ENCODE results near the gene CORO2A.

CORO2A gene

DNA sequence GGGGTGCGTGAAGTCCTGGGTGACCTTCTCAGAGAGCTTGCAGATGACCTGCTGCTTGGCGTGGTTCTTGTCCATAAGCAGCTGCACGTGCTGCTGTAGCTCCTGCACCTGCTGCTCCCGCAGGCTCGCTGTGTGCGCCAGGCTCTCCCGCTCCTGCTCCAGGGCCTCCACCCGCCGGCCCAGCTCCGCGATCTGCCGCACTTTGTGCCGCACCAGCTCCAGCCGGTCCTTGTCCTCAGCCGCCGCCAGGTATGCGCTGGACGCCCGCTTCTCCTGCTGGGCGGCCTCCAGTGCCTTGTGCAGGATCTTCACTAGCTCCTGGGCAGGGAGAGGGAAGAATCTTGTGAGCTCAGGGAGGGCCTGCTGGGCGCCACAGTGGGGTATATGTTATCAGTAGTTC, 28.5 kb upstream of the CORO2A start:
- in situ Hi-C loops (cut with HindIII; ENCODE audit: low sequenced_read_pairs): no loop called here

DNA sequence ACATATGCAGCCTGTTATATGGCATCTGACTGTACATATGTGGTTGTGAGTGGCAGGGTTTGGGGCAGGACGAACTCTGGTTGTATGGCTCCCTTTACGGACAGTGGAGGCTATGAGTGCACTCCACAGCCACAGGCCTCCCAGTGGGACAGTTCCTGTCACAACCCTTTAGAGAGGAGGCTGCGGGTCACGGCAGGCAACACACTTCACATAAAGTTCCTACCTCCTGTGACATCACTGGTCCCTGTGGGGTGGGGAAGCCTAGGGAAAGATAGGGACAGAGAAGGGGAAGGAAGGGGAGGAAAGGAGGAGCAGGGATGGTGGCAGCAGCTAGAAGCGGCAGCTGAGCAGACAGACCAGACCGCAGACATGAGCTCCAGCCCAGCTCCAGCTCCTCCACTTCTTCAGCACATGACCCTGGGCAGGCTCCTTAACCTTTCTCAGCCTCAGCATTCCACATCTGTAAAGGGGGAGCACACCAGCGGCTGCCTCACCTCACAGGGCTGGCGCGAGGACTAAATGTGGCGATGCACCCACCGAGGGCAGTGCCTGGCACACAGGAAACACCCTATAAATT, 27.4 kb upstream of the CORO2A start:
- in situ Hi-C loops (cut with HindIII; ENCODE audit: low sequenced_read_pairs): no loop called here

DNA sequence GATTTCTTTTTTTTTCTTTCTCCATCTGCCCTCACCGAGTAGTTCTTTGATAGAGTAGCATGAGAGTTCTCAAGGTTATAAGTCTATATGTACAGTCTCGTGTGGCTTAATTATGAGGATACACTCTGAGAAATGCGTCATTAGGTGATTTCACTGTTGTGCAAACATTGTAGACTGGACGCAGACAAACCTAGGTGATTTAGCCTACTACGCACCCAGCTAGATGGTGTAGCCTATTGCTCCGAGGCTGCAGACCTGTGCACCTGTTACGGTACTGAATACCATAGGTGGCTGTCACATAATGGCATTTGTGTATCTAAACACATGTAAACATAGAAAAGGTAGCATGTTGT, 26.9 kb upstream of the CORO2A start:
- in situ Hi-C loops (cut with HindIII; ENCODE audit: low sequenced_read_pairs): no loop called here

DNA sequence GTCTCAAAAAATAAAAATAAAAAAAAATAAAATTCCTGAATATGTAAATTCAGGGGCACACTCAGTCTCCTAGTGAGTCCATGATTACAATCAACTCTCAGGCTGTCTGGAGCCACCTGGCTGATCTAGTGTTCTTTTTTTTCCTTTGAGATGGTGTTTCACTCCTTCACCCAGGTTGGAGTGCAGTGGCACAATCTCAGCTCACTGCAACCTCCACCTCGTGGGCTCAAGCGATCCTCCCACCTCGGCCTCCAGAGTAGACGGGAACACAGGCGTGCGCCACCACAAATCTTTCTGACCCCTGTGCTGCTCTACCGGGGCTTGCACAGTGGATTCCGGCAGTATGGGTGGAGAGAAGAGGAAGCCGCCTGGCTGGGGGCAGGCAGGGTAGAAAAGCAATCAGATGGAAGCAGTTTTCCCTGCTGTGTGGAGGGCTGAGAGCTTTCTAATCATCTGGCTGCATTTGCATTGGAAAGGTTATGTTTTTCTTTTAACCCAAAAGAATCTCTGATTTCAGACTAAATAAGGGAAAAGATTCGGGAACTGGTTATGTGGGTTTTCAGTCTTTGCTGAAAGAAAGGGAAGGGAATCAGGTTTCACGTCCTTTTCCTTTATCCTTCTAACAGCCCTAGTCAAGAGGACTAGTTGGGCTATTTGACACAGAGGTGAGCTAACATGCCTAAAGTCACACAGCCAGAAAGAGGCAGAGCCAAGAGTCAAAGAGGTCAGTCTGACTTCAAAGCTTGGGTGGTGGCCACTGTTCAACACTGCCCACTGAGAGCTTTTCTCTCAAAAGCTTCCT, 26.3 kb upstream of the CORO2A start:
- in situ Hi-C loops (cut with HindIII; ENCODE audit: low sequenced_read_pairs): no loop called here

DNA sequence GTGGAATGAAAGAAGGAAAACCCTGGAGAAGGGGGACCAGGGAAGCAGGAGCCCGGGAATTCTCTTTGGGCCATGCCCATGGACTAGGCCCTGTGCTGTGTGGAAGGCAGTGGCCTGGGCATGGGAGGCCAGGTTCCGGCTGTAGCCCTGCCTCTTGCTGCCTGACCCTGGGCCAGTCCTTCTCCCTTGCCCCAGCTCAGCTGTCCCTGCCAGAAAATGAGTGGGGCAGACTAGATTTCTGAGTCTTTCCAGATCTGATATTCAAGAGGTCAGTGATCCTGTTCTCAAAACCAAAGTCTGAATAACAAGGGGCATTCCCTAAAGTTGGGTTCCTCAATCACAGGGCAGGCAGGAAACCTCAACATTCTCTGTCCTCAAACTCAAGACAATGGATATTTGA, 24.8 kb upstream of the CORO2A start:
- in situ Hi-C loops (cut with HindIII; ENCODE audit: low sequenced_read_pairs): no loop called here

DNA sequence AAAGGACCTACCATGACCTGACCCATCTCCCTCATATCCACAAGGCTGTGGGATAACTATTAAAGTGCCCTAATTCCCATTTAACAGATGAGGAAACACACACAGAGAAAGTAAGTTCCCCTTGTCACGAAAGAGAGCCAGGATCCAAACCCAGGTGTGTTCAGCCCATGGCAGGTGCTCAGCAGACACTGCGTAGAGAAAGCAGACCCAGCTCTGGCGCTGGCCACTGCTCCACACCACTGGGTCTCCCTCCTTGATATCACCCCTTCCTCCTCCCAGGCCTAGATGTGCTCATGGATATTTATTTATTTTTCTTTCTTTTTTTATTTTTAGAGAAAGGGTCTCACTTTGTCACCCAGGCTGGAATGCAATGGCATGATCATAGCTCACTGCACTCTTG, 24.0 kb upstream of the CORO2A start:
- in situ Hi-C loops (cut with HindIII; ENCODE audit: low sequenced_read_pairs): no loop called here

DNA sequence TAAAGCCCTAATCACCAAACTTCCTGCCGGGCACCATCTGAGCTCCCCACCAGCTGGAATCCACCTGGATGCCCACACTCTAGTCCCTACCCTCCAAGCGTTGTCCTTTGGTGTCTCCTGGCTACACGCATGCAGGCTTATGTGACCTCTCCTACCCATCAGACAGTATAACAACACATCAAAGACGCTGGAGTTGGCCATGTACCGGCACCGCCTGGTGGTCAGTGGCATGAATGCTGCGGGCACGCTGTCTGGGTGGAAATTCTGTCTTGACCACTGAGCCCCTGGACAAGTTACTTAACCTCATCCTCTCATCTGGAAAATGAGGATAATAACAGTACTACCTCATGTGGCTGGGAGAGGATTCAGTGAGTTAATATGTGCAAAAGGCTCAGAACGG, 23.4 kb upstream of the CORO2A start:
- in situ Hi-C loops (cut with HindIII; ENCODE audit: low sequenced_read_pairs): no loop called here

DNA sequence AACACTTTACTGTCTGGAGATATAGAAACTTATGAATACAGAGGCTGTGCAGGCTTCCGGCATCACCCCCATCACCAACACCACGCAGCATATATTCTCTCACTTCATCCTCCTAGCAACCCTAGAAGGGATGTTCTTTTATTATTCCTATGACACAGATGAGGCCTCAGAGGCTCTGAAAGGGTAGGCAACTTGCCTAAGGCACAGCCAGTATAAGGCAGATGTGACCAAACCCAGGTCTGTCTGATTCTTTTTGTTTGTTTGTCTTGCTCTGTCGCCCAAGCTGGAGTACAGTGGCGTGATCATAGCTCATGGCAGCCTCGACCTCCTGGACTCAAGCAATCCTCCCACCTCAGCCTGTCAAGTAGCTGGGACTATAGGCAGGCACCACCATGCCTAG, 22.8 kb upstream of the CORO2A start:
- in situ Hi-C loops (cut with HindIII; ENCODE audit: low sequenced_read_pairs): no loop called here

DNA sequence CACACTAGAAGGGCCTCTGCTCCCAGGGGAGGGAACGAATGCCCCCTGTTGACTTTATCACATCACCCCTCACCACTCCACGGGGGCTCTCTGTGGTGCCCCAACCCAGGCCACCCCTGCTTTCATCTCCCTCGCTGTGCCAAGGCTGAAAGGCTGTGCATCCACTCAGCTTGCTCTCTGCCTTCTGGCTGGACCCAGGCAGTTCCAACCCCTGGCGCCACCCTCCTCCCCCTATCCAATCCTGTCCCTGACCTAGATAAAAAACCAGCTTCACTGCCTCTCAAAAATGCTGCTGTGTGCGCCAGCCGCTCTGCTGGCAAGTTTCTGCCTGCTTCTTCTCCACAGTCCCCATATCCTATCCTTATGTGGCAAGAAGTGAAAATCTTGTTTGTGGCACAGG, 22.4 kb upstream of the CORO2A start:
- in situ Hi-C loops (cut with HindIII; ENCODE audit: low sequenced_read_pairs): no loop called here

DNA sequence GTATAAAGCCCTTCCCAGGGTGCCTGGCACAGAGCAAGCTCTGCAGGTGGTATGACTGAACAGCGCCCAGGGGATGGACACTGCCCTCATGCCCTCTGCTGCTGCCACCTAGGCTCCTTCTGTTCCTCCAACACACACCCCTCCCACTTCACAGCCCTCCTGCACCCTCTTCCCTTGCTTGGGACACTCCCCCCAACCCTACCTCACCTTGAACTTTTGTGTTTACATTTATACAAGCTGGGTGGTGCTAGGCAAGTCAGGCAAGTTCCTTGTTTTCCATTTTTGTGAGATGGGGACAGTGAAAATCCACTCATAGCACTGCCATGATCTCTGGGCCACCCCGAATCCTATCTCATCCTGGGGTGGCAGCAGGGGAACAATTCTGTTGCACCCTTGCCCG, 18.8 kb upstream of the CORO2A start:
- in situ Hi-C loops (cut with HindIII; ENCODE audit: low sequenced_read_pairs): no loop called here

DNA sequence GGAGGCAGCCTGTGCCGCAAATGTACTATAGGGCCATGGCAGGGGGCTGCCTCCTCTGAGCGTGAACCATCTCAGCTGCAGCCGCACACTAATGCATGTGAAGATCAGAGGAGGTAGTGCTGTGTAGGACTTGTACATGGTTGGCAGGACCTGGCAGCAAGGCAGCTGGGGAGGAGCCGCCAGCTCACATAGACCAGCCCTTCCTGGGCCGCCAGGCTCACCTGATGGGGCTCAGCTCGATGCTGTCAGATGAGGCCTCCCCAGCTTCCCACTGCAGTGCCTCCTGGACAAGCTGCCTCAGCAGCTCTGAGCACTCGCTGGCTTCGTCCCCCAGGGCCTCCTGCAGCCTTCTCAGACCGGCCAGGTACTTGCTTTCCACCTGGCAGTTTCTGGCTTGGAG, 18.0 kb upstream of the CORO2A start:
- in situ Hi-C loops (cut with HindIII; ENCODE audit: low sequenced_read_pairs): no loop called here

DNA sequence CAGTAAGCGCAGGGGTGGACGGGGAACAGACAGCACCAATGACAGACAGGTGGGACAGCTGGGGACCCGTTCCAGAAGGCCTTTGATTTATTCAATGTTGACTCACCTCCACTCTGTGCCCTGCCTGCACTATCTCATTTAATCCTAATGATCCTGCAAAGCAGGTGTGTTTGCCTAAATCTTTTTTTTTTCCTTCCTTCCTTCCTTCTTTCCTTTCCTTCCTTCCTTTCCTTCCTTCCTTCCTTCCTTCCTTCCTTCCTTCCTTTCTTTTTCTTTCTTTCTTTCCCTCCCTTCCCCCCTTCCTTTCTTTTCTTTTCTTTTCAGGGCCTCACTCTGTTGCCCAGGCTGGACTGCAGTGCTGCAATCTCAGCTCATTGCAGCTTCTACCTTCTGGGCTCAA, 17.1 kb upstream of the CORO2A start:
- in situ Hi-C loops (cut with HindIII; ENCODE audit: low sequenced_read_pairs): no loop called here

DNA sequence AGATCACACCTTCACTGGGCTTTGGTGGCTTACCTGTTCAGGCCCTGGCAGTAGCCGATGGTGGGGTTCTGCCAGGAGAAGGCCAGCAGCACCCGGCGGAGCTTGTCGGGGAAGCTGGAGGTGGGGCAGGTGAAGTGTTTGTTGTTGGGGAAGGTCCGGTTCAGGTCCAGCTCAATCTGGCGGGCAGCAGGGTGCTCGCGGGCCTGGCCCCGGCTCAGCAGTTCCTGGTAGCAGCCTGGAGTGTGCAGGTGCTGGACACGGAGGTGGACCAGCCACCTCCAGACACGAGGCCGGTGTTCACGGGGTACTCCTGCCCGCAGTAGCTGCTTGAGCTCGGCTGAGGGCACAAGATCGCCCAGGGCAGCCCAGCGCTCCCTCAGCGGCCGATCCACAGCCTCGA, 16.2 kb upstream of the CORO2A start:
- in situ Hi-C loops (cut with HindIII; ENCODE audit: low sequenced_read_pairs): no loop called here

DNA sequence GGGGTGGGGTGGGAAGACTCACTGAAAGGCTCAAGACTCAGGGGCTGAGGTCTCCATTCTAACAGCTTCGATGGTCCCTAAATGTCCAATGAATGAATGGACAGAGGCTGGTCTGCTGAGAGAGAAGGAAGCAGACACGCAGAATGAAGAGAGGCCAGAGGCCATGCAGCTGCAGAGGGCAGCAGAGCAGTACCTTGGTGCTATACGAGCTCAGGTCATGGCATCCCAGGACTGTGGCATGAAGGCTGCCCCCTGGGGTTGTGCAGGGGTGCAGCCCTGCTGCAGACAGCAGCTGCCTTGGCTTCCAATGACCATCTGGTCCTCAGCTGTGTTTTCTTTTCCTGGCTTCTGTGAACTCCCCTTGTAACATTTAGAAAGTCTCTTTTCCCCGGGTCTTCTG, 15.2 kb upstream of the CORO2A start:
- in situ Hi-C loops (cut with HindIII; ENCODE audit: low sequenced_read_pairs): no loop called here

DNA sequence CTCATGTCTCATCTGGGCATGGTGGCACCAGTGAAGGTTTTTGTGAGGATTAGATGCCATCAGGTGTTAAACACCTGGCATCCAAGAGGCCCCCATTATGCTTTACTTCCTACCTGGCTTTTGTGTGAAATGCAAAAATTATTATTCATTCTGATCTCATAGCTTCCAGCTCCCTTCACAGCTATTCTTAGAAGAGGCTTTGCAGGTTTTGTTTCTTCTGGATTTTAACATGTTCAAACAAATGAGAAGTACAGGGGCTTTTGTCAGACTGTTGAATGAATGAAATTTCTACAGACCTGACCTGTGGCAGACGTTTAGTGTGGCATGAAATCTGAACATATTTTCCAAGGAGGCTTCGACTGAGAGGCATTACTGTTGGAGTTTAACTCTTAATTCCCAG, 14.3 kb upstream of the CORO2A start:
- in situ Hi-C loops (cut with HindIII; ENCODE audit: low sequenced_read_pairs): no loop called here

DNA sequence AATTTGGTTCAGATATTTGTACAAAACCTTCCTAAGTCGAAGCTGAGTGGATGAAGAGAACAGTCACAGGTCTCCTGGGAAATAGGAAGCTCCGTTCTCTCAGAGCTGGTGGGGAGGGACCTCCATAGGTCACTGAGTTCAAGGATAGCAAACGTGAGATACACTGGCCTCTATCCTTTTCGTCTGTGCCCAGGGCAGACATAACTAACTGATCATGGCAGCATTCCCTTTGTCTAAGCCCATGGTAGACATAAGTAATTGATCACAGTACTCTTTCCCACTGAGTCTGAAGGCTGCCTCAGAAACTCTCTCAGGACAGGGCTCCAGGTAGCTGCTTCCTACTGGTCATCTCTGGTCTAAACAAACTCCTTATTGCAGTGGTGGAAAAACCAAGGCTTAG, 12.3 kb upstream of the CORO2A start:
- in situ Hi-C loops (cut with HindIII; ENCODE audit: low sequenced_read_pairs): no loop called here

DNA sequence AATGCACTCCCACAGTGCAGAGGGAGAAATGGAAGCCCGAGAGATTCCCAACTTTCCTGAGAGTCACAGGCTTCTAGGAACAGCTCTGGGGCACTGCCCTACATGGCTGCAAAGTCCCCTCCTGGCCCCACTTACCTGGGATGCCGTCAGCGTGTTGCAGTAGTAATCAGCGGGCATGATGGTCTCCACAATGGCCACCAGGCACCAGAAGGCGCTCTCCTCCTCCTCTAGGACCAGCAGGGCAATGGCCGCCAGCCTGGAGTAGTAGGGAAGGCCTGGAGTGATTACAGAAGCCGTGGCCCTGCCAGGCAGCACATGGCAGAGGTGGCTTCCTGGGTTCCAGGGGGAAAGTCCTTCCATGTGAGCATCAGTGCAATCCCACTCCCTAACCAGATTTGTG, 10.7 kb upstream of the CORO2A start:
- in situ Hi-C loops (cut with HindIII; ENCODE audit: low sequenced_read_pairs): no loop called here

DNA sequence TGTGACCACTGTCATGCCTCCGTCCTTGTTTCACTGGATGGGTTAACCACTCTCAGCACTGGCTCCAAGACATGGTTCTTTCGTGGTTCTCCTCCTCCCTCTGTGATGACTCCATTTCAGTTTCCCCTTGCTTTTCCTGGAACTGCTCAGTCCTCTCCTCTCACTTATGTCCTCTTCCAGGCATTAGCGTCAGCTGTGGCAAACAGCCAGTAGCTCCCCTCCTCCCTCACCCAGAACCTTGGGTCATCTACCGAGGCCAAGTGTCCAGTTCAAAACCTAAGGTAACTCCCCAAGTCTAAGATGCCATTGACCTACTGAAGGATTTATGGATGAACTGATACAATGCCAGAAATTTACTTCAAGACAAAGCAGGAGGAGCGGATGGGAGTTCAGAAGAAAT, 9.8 kb upstream of the CORO2A start:
- in situ Hi-C loops (cut with HindIII; ENCODE audit: low sequenced_read_pairs): no loop called here

DNA sequence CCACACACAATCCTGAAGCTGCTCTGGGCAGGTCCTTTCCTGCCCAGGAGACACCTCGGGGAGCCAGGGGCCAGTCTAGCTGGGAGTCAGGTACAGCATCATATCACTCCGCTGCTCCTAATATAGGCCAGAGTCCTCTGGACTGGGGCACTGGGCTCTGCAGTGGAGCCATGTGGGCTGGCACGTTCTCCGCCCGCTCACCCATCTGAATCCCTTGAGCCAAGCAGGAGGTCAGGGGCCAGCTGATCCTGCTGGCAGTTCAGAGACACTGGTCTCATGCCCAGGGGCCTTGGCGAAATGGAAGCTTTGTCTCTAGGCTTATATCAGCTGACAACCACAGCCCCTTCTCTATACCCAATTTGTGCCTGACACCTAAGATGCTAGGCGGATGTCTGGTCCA, 9.3 kb upstream of the CORO2A start:
- in situ Hi-C loops (cut with HindIII; ENCODE audit: low sequenced_read_pairs): no loop called here

DNA sequence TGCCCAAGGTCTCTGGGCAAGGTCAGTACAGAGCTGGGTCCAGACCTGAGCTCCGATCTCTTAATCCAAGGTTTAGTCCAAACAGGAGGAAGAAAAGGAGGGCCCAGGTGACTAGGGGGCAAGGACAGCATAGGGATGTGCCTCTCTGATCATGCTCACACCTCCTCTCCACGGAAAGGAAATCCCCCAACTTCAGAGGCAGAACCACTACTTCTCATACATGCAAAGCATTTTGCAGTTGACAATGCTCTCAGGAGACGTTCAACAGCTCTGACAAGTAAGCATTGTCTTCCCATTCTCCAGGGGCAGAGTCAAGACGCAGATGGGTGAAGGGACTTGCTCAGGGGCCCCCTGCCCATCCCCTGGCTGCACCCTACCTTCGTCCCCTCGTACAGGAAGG, 8.7 kb upstream of the CORO2A start:
- in situ Hi-C loops (cut with HindIII; ENCODE audit: low sequenced_read_pairs): no loop called here

DNA sequence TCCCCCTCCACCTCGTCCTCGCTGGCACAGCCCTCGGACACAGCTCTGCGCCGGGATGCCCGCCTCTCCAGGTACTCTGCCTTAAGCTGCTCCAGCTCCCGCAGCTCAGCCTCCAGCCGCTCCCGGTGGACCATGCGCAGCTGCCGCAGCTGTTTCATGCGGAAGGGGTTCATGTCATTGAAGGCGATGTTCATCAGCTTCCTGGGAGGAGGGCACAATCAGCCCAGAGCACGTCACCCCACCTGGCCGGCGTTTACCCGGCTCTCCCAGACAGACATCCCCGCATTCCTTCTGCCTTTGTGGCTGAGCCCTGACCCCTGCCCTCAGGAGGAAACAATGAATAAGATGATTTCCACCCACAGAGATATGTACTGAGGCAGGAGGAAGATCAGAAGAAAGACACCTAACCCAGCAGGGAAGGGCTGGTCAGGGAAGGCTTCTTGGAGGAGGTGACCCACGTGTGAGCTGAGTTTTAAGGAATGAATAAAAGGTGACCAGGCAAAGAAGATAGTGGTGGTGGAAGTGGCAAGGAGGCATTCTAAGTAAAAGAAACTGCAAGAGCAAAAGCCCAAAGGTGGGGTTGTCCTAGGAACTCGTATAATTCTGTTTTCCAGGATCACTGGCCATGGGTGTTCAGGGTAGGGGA, 7.1 kb upstream of the CORO2A start:
- in situ Hi-C loops (cut with HindIII; ENCODE audit: low sequenced_read_pairs): no loop called here

DNA sequence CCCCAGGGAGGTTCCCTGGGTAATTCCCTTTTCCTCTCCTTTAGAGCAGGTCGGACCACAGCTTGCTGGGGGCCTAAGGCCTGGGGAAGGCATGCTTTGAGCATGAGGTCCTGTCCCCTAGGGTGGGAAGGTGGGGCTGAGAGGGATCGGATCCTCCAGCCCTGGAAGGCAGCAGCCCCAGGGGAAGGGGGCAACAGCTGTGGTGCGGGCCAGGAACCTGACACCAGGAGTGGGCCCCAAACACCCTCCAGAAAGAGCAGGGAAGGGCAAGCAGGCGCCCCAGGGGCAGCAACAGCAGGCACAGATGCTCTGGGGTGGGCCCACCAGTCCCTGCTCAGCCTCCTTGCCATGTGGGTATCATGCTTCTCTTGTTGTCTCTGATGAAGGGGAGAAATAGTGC, 3.2 kb upstream of the CORO2A start:
- in situ Hi-C loops (cut with HindIII; ENCODE audit: low sequenced_read_pairs): no loop called here

Measured in DLD1 (cell line).